ENCODE measurements around the gene ZNF804B. TPM values are rescaled to one million over a fixed set of nuclear protein-coding genes. Genes with fewer than 3 reads are reported as not detected.

ZNF804B gene
- total RNA-seq, 2 donors from 2014 or later = not detected

DNA sequence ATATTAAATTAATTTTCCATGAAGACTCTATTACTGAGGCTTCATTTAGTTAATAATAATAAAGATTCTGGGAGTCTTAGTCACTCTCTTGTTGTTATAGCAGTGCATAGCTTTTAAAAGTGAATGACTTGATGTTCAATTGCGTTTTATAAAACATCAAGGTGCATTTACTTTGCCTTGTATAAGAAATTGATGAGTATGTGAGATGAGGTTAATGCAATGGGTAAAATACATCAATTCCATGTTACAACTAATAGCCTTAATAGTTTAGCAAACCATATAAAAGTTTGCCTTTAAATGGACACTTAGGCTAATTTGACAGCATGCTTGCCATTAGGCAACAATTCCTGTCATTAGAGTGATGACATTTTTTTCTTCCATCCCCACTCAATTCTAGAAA, 209.7 kb downstream of the ZNF804B start:
- ATAC-seq (ENCODE audit: insufficient number of reproducible peaks, low FRiP score, low read depth) = no peak
- Histone ChIP-seq H3K27ac (no peak overlapping the region), H3K4me3 (no peak overlapping the region), H3K9me3 (no peaks in the 10 kb centered on the region), H3K27me3 (replicated peaks; ENCODE audit: insufficient read depth) (no peaks in the 10 kb centered on the region), H3K36me3 (no peaks in the 10 kb centered on the region), H3K4me1 (ENCODE audit: control insufficient read depth in 1 of 2, low read depth in 2 of 2) (no peaks in the 10 kb centered on the region)
- TF ChIP-seq CTCF (IDR thresholded peaks at IDR 0.05) = no peak
- DNase-seq (ENCODE audit: low spot score) = no peak

DNA sequence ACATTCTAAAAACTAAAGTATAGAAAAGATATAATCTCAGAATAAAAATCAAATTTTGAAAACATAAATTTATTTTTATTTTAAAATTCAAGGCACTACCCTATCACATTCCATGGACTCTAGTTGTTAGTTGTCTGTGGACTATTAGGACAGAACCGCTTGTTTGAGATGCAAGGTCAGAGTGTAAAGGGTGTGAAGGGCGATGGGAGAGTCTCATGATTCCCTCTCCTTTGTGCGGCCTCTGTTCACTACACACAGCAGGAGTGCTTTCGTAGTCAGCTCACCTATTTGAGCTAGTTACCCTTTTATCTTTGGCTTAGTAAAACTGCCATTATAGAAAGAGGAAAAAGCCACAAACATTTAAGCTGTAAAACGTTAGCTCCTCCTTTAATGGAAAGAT, 225.8 kb downstream of the ZNF804B start:
- H3K4me3 ChIP-seq = no peak overlapping the region
- H3K27me3 ChIP-seq (replicated peaks; ENCODE audit: insufficient read depth) = no peaks in the 10 kb centered on the region
- no peak overlapping the region for H3K27ac ChIP-seq
- TF ChIP-seq CTCF (IDR thresholded peaks at IDR 0.05) = no peak
- no peaks in the 10 kb centered on the region for H3K9me3 ChIP-seq
- H3K36me3 ChIP-seq = no peaks in the 10 kb centered on the region
- DNase-seq (ENCODE audit: low spot score) (no peak), ATAC-seq (ENCODE audit: insufficient number of reproducible peaks, low FRiP score, low read depth) (no peak)
- no peaks in the 10 kb centered on the region for H3K4me1 ChIP-seq (ENCODE audit: control insufficient read depth in 1 of 2, low read depth in 2 of 2)

DNA sequence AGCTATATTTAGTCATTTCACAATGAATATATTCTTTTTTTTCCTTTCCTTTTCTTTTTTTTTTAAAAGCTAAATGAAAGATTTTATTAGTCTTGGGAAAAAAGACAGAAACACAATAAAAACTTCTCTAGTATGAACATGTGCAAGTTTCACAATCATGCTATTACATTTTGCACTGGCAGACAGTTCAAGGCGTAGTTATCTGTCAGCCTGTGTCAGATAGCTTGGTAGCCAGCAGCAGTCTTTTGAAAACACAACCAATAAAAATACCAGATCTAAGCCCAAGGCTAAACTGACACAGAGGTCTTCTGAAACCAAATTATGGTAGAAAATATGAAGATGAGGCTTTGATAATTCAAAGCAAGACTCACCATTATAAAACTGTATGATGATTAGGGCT, 241.8 kb downstream of the ZNF804B start:
- Histone ChIP-seq H3K36me3 (no peaks in the 10 kb centered on the region), H3K9me3 (no peaks in the 10 kb centered on the region), H3K27ac (no peak overlapping the region), H3K4me3 (no peak overlapping the region), H3K27me3 (replicated peaks; ENCODE audit: insufficient read depth) (no peaks in the 10 kb centered on the region), H3K4me1 (ENCODE audit: control insufficient read depth in 1 of 2, low read depth in 2 of 2) (peaks cover 0 to 3% of the 10 kb centered on the region in 2 donors)
- DNase-seq (ENCODE audit: low spot score) (no peak), ATAC-seq (ENCODE audit: insufficient number of reproducible peaks, low FRiP score, low read depth) (no peak)
- no peak for TF ChIP-seq CTCF (IDR thresholded peaks at IDR 0.05)

- Histone ChIP-seq H3K27ac (no peak overlapping the region), H3K4me1 (ENCODE audit: control insufficient read depth in 1 of 2, low read depth in 2 of 2) (peaks cover 0 to 3% of the 10 kb centered on the region in 2 donors), H3K27me3 (replicated peaks; ENCODE audit: insufficient read depth) (no peaks in the 10 kb centered on the region), H3K9me3 (no peaks in the 10 kb centered on the region), H3K4me3 (peak overlapping the region; percentile 53), H3K36me3 (no peaks in the 10 kb centered on the region)
- no peak for TF ChIP-seq CTCF (IDR thresholded peaks at IDR 0.05)
- ATAC-seq (ENCODE audit: insufficient number of reproducible peaks, low FRiP score, low read depth) (no peak), DNase-seq (ENCODE audit: low spot score) (no peak)
Measured at GRCh38 chr7:89002981-89003956, 243.8 kb downstream of the ZNF804B start.

GRCh38 chr7:89012016-89012415, 252.5 kb downstream of the ZNF804B start:
- no peak for ATAC-seq (ENCODE audit: insufficient number of reproducible peaks, low FRiP score, low read depth)
- TF ChIP-seq CTCF (IDR thresholded peaks at IDR 0.05) = no peak
- Histone ChIP-seq H3K4me3 (no peak overlapping the region), H3K36me3 (no peaks in the 10 kb centered on the region), H3K9me3 (no peaks in the 10 kb centered on the region), H3K27ac (no peak overlapping the region), H3K27me3 (replicated peaks; ENCODE audit: insufficient read depth) (no peaks in the 10 kb centered on the region), H3K4me1 (ENCODE audit: control insufficient read depth in 1 of 2, low read depth in 2 of 2) (no peaks in the 10 kb centered on the region)
- DNase-seq (ENCODE audit: low spot score) = no peak

Data from thoracic aorta (tissue), 2 donors.